ENCODE results near the gene MEOX2.

The MEOX2 gene

DNA sequence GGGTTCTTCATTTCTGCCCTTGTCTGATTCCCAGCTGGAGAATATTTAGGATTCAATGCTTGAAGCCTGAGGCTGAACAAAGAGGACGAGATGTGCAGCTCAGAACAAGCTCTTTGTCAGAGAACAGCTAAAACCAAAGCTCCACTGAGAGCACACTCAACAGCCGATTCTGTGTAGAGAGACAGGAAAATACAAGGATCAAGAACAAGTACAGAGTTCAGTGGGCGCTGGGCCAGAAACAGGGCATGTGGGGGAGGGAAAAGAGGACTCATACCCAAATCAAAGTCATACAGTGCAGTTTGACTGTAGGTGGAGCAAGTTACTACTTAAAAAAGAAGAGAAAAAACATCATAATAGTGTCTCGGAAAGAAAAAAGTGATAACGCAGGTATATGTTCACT lies 124.6 kb downstream of the MEOX2 start, which contains the start of gene AGMO:
Gene AGMO (minus strand): TSS at position 181 of the 400 bp plus-strand sequence.
- Histone ChIP-seq H3K36me3 (ENCODE audit: insufficient read depth, low read length) (no peaks in the 10 kb centered on the region), H3K9me3 (ENCODE audit: insufficient read depth, low read depth, low read length) (no peaks in the 10 kb centered on the region), H3K79me2 (ENCODE audit: insufficient read depth, low read length) (no peaks in the 10 kb centered on the region), H3K9me2 (replicated peaks; ENCODE audit: low read depth, low read length) (no peaks in the 10 kb centered on the region), H3K9ac (ENCODE audit: low read depth, low read length, poor library complexity, severe bottlenecking) (no peak within 1 kb of the TSS), H3K4me2 (ENCODE audit: low read depth, low read length, poor library complexity, severe bottlenecking) (no peak within 1 kb of the TSS), H3K4me1 (ENCODE audit: insufficient read depth, low read length, poor library complexity, severe bottlenecking) (no peaks in the 10 kb centered on the region), H3K4me3 (ENCODE audit: low read length, poor library complexity, severe bottlenecking) (no peak within 1 kb of the TSS), H2AFZ (ENCODE audit: low read length) (no peak within 1 kb of the TSS), H3F3A (ENCODE audit: low read depth) (no peaks in the 10 kb centered on the region), H4K20me1 (ENCODE audit: insufficient read depth, low read length, poor library complexity, severe bottlenecking) (no peaks in the 10 kb centered on the region), H3K27me3 (ENCODE audit: insufficient read depth, low read length, poor library complexity, severe bottlenecking) (no peaks in the 10 kb centered on the region)
- TF ChIP-seq, protein P1, sequence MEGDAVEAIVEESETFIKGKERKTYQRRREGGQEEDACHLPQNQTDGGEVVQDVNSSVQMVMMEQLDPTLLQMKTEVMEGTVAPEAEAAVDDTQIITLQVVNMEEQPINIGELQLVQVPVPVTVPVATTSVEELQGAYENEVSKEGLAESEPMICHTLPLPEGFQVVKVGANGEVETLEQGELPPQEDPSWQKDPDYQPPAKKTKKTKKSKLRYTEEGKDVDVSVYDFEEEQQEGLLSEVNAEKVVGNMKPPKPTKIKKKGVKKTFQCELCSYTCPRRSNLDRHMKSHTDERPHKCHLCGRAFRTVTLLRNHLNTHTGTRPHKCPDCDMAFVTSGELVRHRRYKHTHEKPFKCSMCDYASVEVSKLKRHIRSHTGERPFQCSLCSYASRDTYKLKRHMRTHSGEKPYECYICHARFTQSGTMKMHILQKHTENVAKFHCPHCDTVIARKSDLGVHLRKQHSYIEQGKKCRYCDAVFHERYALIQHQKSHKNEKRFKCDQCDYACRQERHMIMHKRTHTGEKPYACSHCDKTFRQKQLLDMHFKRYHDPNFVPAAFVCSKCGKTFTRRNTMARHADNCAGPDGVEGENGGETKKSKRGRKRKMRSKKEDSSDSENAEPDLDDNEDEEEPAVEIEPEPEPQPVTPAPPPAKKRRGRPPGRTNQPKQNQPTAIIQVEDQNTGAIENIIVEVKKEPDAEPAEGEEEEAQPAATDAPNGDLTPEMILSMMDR (conservative IDR thresholded peaks at IDR 0.05; ENCODE audit: low read length) = no peak
- no peak for TF ChIP-seq EZH2phosphoT487 (IDR thresholded peaks at IDR 0.05; ENCODE audit: borderline replicate concordance)
